HFF-Myc (cell line): ENCODE results near the gene SMYD3.
"Not testable (repeated sequence)": the region's sequence is repeated elsewhere in the genome, so short reads cannot be mapped to it uniquely, and the experiment has no call there.

Experiments
- DNase-seq: peaks from one replicate; pipeline ENCODE4 v3.0.0-alpha.2; 2011; ENCODE audit warnings: low read depth; ENCODE audit errors: extremely low read depth
- H3K4me3 ChIP-seq: replicated peaks from 2 replicates; pipeline ENCODE4 v1.5.1; 2011; ENCODE audit warnings: low read depth, mild to moderate bottlenecking, control low read depth, low read length
- TF ChIP-seq, protein P1 (sequence below): IDR thresholded peaks from 2 replicates; pipeline ENCODE4 v1.5.1; 2012; ENCODE audit warnings: mild to moderate bottlenecking, low read depth, low read length, control low read depth; ENCODE audit errors: missing control alignments

Gene SMYD3

DNA sequence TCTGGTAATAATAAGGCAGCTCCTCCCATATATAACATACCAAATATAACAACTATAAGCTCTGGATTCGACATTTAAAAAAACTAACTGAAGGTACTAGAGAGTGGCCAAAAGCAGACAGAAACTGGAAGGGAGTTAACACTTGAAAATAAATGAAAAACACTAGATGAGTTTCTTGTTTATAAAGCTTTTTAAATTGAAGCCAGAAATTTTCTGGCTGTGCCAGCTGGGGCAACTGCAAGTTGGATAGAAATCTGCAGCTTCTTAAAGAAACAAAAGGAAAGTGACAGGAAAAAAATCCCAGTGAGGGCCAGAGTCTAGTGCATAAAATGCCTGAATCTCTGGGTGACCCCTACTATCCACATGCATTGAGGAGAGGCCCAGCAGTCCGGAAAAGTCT lies 432.7 kb downstream of the SMYD3 start:
- DNase-seq = no peak
- H3K4me3 ChIP-seq = no peak overlapping the region
- TF ChIP-seq, protein P1, sequence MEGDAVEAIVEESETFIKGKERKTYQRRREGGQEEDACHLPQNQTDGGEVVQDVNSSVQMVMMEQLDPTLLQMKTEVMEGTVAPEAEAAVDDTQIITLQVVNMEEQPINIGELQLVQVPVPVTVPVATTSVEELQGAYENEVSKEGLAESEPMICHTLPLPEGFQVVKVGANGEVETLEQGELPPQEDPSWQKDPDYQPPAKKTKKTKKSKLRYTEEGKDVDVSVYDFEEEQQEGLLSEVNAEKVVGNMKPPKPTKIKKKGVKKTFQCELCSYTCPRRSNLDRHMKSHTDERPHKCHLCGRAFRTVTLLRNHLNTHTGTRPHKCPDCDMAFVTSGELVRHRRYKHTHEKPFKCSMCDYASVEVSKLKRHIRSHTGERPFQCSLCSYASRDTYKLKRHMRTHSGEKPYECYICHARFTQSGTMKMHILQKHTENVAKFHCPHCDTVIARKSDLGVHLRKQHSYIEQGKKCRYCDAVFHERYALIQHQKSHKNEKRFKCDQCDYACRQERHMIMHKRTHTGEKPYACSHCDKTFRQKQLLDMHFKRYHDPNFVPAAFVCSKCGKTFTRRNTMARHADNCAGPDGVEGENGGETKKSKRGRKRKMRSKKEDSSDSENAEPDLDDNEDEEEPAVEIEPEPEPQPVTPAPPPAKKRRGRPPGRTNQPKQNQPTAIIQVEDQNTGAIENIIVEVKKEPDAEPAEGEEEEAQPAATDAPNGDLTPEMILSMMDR = no peak

DNA sequence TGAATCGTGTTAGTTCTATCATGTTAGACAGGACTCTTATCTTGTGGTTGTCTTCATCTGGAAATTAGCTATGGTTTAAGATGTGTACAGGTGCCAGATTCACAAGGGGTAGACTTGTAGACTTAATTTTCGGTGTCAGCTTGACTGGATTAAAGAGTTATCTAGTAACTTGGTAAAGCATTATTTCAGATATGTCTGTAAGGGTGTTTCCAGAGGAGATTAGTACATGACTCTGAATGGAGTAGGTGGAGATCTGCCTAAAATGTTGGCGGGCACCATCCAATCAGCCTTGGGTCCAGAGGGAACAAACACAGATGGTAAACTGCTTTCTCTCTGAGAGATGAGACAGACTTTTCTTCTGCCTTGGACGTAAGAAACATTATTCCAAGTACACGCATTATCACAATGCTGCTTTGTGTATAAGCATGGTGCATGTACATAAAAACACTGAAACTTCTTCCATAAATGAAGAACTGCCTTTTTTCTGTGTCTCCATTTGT lies 434.6 kb downstream of the SMYD3 start:
- DNase-seq = no peak
- H3K4me3 ChIP-seq = no peak overlapping the region
- TF ChIP-seq, protein P1 = no peak

DNA sequence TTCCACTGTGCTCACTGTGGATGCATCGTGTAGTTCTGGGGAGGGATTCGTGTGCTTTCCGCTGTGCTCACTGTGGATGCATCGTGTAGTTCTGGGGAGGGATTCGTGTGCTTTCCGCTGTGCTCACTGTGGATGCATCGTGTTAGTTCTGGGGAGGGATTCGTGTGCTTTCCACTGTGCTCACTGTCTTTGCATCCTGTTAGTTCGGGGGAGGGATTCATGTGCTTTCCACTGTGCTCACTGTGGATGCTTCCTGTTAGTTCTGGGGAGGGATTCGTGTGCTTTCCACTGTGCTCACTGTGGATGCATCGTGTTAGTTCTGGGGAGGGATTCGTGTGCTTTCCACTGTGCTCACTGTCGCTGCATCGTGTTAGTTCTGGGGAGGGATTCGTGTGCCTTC lies 435.1 kb downstream of the SMYD3 start:
- not testable (repeated sequence) for DNase-seq, H3K4me3 ChIP-seq

DNA sequence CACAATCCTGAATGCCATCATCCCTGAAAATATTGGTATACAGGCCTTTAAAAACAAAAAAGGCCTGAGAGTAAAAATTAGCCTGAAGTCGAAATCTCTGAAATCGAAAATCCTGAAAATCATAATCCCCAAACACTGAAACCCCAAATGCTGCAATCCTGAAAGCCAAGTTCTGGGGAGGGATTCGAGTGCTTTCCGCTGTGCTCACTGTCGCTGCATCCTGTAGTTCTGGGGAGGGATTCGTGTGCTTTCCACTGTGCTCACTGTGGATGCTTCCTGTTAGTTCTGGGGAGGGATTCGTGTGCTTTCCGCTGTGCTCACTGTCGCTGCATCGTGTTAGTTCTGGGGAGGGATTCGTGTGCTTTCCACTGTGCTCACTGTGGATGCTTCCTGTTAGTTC lies 435.5 kb downstream of the SMYD3 start:
- not testable (repeated sequence) for DNase-seq, H3K4me3 ChIP-seq

DNA sequence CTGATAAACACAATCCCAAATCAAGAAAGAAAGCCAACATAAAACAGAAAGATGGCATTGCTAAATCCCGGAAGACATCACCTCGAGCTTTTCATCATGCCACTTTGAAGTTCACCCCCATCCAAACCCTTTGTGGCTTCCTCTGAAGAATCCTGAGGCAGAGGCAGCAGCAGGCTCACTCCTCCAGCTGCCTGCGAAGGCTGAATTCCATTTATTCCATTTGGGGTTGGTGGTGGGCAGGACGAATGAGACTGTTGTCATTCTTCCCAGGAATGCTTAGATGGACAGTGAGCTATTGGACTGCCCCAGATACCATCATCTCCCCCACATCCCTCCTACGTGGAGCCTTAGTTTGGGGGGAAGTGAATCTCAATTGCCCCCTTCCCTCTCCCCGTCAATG lies 437.5 kb downstream of the SMYD3 start:
- TF ChIP-seq, protein P1 = no peak
- DNase-seq = no peak
- H3K4me3 ChIP-seq = no peak overlapping the region

DNA sequence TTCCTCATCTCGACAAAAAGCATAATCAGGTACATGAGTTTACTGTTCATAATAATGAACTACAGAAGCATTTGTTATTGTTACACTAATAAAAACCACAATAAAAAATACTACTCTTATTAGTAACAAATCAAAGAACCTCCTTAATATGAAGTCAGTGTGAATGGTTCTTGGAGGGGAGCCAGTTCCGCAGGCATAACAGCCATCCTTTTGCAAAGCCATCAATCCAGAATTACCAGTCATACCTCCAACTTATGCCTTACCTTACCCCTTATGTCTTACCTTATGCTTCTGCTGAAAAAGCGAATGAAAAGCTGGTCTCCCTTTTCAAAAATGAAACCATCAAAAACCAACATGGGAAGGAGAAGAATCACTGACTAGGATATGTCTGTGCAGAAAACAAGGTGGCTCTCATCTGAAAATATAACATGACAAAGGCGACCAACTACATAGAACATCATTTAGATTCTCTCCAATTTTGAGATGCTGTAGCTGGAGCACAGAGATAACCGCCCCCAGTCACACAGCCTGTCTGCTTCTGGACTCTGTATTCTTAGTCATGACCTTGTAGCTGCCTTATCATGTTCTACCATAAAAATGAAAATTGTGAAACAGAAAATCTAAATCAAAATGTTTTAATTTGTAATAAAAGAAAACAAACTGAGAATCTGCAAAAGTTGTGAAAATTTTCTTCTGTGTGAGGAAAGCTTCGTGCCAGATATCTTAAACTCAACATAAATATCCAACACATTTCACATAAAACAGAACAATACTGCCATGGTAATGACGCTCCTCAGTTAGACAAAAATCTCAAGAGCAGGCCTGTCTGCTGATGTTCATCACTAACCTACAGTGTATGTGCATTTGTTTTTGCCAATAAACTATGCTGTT lies 438.2 kb downstream of the SMYD3 start:
- no peak for DNase-seq
- TF ChIP-seq, protein P1 = no peak

DNA sequence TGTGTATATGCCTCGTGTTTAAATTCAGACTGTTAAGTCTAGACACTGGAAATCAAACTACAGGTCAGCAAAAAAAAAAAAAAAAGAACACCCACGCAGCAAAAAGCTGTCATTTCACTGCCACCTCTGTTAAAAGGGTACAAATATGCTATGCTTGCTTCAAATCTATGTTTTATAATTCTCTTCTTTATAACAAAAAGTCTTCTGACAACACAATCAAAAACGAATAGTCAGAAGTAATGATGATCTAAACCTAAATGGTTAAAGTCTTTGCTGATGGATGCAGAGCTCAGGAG lies 438.9 kb downstream of the SMYD3 start:
- no peak overlapping the region for H3K4me3 ChIP-seq
- TF ChIP-seq, protein P1 = no peak
- no peak for DNase-seq

More for the DNA sequence above, 438.2 kb downstream of the SMYD3 start:
- H3K4me3 ChIP-seq = no peak overlapping the region
